ENCODE data around the gene HECTD2. TPM values are rescaled to one million over a fixed set of nuclear protein-coding genes. Genes with fewer than 3 reads are reported as not detected.

The HECTD2 gene
- total and polyA plus RNA-seq, 9 donors: 8.4 to 22.3 (median 20.2) TPM

DNA sequence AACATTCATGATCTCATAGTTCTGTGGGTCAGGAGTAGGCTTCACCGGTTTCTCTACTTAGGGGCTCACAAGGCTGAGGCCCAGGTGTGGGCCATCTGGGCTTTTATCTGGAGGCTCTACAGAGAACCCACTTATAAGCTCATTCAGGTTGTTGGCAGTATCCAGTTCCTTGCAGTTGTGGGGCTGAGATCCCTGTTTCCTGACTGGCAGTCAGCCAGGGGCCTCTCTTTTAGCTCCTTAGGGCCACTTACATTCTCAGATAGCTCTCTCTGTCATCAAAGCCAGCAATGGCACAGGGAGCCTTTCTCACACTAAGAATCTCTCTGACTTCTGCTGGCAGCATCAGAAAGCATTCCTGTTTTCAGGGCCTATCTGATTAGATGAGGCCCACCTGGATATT lies 18.2 kb upstream of the HECTD2 start:
- Histone ChIP-seq H3K4me1 (ENCODE audit: insufficient read depth) (no peaks in the 10 kb centered on the region), H3K27me3 (no peaks in the 10 kb centered on the region), H3K9me3 (no peaks in the 10 kb centered on the region), H3K27ac (no peak overlapping the region), H3K36me3 (no peaks in the 10 kb centered on the region), H3K4me3 (no peak overlapping the region)
- DNase-seq: no peak
- intact Hi-C loops (cut with DNase I): loop anchor here in 2 of 4 donors (5.0 to 10.0 kb wide), 2 partner anchors 160 to 243 kb away; partner anchors contain the start of gene PPP1R3C (in 1 of the 2)
- TF ChIP-seq EP300 (IDR thresholded peaks at IDR 0.05) (no peak), POLR2A (IDR thresholded peaks at IDR 0.05) (no peak)
- TF ChIP-seq, protein P1, sequence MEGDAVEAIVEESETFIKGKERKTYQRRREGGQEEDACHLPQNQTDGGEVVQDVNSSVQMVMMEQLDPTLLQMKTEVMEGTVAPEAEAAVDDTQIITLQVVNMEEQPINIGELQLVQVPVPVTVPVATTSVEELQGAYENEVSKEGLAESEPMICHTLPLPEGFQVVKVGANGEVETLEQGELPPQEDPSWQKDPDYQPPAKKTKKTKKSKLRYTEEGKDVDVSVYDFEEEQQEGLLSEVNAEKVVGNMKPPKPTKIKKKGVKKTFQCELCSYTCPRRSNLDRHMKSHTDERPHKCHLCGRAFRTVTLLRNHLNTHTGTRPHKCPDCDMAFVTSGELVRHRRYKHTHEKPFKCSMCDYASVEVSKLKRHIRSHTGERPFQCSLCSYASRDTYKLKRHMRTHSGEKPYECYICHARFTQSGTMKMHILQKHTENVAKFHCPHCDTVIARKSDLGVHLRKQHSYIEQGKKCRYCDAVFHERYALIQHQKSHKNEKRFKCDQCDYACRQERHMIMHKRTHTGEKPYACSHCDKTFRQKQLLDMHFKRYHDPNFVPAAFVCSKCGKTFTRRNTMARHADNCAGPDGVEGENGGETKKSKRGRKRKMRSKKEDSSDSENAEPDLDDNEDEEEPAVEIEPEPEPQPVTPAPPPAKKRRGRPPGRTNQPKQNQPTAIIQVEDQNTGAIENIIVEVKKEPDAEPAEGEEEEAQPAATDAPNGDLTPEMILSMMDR (IDR thresholded peaks at IDR 0.05): no peak
- 88 to 98% (median 89%) methylated on average over 1 of the region's 1 CpG for WGBS, 3 donors

DNA sequence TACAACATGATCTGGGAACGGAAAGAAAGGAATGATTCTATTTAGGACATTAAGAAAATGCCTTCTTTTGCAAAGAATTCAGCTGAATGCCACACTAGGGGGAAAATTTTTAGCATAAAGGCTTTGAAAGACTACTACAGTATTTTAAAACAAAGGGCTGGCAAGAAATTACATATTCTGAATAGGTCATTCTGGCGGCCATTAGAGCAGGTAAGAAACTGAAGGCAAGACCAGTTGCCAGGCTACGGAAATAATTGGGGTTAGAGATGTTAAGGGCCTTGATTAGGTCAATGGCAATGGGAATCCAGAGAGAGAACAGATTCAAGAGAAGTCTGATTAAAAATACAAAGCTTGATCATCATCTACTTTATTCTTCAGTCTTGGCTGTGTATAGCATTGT lies 3.8 kb upstream of the HECTD2 start:
- Histone ChIP-seq H3K4me1 (ENCODE audit: insufficient read depth) (no peaks in the 10 kb centered on the region), H3K36me3 (no peaks in the 10 kb centered on the region), H3K4me3 (no peak overlapping the region), H3K27ac (no peak overlapping the region), H3K9me3 (no peaks in the 10 kb centered on the region), H3K27me3 (no peaks in the 10 kb centered on the region)
- TF ChIP-seq, protein P1 (IDR thresholded peaks at IDR 0.05): no peak
- TF ChIP-seq EP300 (IDR thresholded peaks at IDR 0.05): no peak
- TF ChIP-seq POLR2A (IDR thresholded peaks at IDR 0.05): no peak
- no peak for DNase-seq
- 93 to 96% (median 95%) methylated on average over 3 of the region's 3 CpGs for WGBS, 3 donors
- intact Hi-C loops (cut with DNase I): loop anchor here in 2 of 4 donors (5.0 kb wide), 1 partner anchor 226 kb away; the partner anchor contains the start of gene PPP1R3C (in 2 of the 2)

DNA sequence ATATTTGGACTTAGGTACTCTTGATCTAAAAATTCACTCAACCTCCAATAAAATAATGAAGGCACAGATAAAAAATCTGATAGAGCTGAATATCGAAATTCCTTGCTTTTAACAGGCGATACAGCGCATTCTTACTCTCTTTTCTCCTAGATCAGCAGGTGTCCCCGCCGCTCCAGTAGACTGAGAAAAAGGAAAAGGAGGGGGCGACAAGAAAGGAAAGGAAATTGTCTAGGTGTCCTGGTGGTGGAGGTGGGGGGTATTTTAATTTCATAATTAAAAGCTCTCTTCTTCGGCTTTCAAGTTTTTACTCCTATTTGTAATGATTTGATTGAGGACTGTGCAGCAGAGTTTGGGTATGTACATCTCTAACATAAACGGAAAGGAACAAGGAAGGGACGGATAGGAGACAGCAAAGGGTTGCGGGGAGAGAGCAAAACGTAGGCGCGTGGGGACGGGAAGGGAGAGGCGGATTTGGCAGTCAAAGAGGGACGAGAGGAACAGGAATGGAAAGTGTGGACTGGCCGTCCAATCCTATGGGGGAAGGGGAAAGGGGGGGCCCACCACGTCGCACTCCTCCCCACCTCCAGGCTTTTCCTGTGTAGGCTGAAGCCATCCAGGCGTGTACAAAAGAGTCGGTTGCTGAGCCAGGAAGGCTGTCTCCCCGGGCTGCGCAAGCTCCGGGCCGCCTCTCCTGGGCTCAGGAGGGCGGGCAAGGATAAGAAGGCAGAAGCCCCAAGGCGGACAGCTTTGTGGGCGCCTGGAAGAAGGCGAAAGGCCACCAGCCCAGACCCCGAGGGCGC lies 875 bp upstream of the HECTD2 start:
- H3K4me1 ChIP-seq (ENCODE audit: insufficient read depth): peaks cover 1% of the 10 kb centered on the region
- no peaks in the 10 kb centered on the region for H3K36me3 ChIP-seq
- no peaks in the 10 kb centered on the region for H3K27me3 ChIP-seq
- no peaks in the 10 kb centered on the region for H3K9me3 ChIP-seq
- H3K4me3 ChIP-seq: peak overlapping the region; percentile 83
- intact Hi-C loops (cut with DNase I): loop anchor here in 2 of 4 donors (5.0 kb wide), 1 partner anchor 223 kb away; the partner anchor contains the start of gene PPP1R3C (in 2 of the 2)
- peak overlapping the region; percentile 100 for H3K27ac ChIP-seq
- WGBS, 3 donors: 1 to 2% (median 1%) methylated on average over 30 to 31 of the region's 31 CpGs
- peak; percentile 85 to 89 (median 86) for DNase-seq
- TF ChIP-seq, protein P1 (IDR thresholded peaks at IDR 0.05): no peak
- no peak for TF ChIP-seq EP300 (IDR thresholded peaks at IDR 0.05)
- TF ChIP-seq POLR2A (IDR thresholded peaks at IDR 0.05): peak; percentile 80

DNA sequence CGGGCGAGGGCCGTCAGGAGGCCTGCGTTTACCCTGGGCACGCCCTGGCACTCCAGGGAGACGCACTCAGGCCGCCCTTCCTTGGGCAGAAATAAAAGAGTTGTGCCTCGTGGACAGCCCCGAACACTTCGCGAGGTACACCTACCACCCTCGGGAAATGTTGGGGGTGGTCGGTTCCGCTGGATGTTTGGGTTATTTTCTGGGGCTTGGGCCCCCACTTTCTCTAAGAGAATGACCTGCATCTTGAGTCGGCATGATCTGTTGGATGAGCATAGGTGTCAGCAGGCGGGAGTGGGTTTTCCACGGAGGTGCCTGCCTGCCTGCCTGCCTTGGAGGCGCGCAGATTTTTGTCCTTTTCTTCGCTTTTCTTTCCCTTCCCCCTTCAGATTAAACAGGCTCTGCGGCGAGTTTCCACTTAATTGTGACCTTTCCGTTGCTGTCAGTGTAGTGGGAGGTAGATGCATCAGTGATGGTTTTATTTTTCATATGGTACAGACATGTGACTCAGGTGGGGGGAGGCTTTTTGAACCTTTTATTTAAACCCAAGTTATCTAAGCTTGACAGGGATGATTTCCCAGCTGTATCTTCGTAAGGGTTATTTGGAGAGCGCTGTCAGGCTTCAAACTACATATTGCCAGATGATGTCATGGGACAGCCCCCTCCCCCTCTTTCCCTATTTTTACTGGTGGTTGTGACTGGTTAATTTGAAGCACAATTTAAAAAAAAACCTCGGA lies 661 bp downstream of the HECTD2 start:
- H3K36me3 ChIP-seq: no peaks in the 10 kb centered on the region
- no peaks in the 10 kb centered on the region for H3K9me3 ChIP-seq
- TF ChIP-seq, protein P1 (IDR thresholded peaks at IDR 0.05): no peak
- no peak for TF ChIP-seq EP300 (IDR thresholded peaks at IDR 0.05)
- no peak for TF ChIP-seq POLR2A (IDR thresholded peaks at IDR 0.05)
- no peaks in the 10 kb centered on the region for H3K27me3 ChIP-seq
- H3K4me1 ChIP-seq (ENCODE audit: insufficient read depth): peaks cover 1% of the 10 kb centered on the region
- peak in 2 of 5 donors; percentile 37 to 42 for DNase-seq
- intact Hi-C loops (cut with DNase I): no loop called here
- H3K4me3 ChIP-seq: peak overlapping the region; percentile 83
- peak overlapping the region; percentile 100 for H3K27ac ChIP-seq
- WGBS, 3 donors: 1 to 2% (median 1%) methylated on average over 15 to 26 of the region's 26 CpGs
